MM.1S (cell line): ENCODE results near the gene ASZ1.

Experiments used
- CTCF ChIP-seq: fragments of 300-600 bp; sonication (generic); IDR thresholded peaks from 2 replicates; pipeline ENCODE4 v1.5.1; 2016; ENCODE audit warnings: antibody characterized with exemption, low read length, mixed read lengths
- EZH2phosphoT487 ChIP-seq: fragments of 300-600 bp; sonication (generic); IDR thresholded peaks from 2 replicates; pipeline ENCODE4 v1.6.1; 2018; ENCODE audit warnings: antibody characterized with exemption, low read length

- TF ChIP-seq EZH2phosphoT487: no peak
- no peak for TF ChIP-seq CTCF
Measured at GRCh38 chr7:117313582-117313981, 113.7 kb downstream of the ASZ1 start.
